ENCODE measurements around the gene BBX. TPM values are rescaled to one million over a fixed set of nuclear protein-coding genes. Genes with fewer than 3 reads are reported as not detected.

The BBX gene
- total RNA-seq, 1 donor from 2014 or later = 41.3 TPM

DNA sequence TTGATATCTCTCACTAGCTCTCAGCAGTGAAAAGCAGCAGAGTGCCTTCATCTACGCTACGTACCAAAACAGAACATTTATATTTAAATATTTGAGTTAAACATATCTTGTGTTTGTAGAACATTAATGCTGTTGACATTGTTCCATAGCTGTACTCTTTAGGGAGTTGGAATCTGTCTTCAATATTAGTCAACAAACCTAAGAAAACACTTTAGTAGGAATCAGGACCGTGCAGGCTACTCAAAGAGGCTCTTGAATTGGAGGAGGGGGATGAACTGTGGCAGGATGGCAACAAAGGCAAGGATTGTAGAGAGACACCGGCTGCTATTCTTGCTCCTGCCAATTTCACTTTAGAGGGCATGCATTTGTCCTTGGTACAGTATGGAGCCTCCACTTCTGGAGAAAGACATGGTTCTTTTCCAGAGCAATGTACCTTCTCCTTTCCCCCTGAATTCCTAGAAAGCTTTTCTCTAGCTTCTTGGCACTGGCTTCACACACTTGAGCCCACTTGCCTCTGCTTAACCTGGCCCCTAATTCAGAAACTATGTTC, 302.1 kb downstream of the BBX start:
- Histone ChIP-seq H3K4me1 (peaks cover 9% of the 10 kb centered on the region), H3K27me3 (ENCODE audit: low read depth) (peaks cover 12% of the 10 kb centered on the region), H3K4me3 (no peak overlapping the region), H3K9me3 (replicated peaks) (no peaks in the 10 kb centered on the region), H3K36me3 (no peaks in the 10 kb centered on the region), H3K27ac (replicated peaks) (no peak overlapping the region)
- no peak for DNase-seq
- TF ChIP-seq, protein P1, sequence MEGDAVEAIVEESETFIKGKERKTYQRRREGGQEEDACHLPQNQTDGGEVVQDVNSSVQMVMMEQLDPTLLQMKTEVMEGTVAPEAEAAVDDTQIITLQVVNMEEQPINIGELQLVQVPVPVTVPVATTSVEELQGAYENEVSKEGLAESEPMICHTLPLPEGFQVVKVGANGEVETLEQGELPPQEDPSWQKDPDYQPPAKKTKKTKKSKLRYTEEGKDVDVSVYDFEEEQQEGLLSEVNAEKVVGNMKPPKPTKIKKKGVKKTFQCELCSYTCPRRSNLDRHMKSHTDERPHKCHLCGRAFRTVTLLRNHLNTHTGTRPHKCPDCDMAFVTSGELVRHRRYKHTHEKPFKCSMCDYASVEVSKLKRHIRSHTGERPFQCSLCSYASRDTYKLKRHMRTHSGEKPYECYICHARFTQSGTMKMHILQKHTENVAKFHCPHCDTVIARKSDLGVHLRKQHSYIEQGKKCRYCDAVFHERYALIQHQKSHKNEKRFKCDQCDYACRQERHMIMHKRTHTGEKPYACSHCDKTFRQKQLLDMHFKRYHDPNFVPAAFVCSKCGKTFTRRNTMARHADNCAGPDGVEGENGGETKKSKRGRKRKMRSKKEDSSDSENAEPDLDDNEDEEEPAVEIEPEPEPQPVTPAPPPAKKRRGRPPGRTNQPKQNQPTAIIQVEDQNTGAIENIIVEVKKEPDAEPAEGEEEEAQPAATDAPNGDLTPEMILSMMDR (IDR thresholded peaks at IDR 0.05; ENCODE audit: borderline replicate concordance) = no peak
- intact Hi-C loops (cut with micrococcal nuclease) = no loop called here

- Histone ChIP-seq H3K27me3 (ENCODE audit: low read depth) (peaks cover 11% of the 10 kb centered on the region), H3K9me3 (replicated peaks) (no peaks in the 10 kb centered on the region), H3K27ac (replicated peaks) (no peak overlapping the region), H3K4me3 (no peak overlapping the region), H3K36me3 (no peaks in the 10 kb centered on the region), H3K4me1 (peaks cover 9% of the 10 kb centered on the region)
- TF ChIP-seq, protein P1 (IDR thresholded peaks at IDR 0.05; ENCODE audit: borderline replicate concordance) = no peak
- intact Hi-C loops (cut with micrococcal nuclease) = no loop called here
- no peak for DNase-seq
These were observed 302.8 kb downstream of the BBX start for GRCh38 chr3:107825556-107825955.

DNA sequence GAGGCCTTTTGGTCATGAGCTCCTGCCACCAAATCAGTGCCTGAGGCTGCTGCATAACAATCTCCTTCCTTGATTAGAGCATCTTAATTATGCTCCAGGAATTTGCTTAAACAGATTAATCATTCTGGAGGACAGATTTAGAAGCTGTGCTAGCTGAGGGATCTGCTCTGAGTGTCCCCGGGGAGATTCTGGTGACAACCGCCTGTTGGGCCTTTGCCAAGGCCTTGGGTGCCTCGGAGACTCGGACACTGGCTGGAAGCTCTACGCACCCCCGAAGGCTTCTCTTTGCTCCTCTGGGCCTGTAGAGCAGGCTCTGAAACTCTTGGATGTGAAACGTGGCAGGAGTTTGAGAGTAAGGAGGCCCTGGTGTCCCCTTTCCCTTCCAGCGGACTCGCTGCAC, 304.0 kb downstream of the BBX start:
- H3K36me3 ChIP-seq = no peaks in the 10 kb centered on the region
- peaks cover 7% of the 10 kb centered on the region for H3K27me3 ChIP-seq (ENCODE audit: low read depth)
- H3K27ac ChIP-seq (replicated peaks) = no peak overlapping the region
- no peak for DNase-seq
- no peaks in the 10 kb centered on the region for H3K9me3 ChIP-seq (replicated peaks)
- no peak overlapping the region for H3K4me3 ChIP-seq
- intact Hi-C loops (cut with micrococcal nuclease) = no loop called here
- H3K4me1 ChIP-seq = peaks cover 9% of the 10 kb centered on the region
- TF ChIP-seq, protein P1 (IDR thresholded peaks at IDR 0.05; ENCODE audit: borderline replicate concordance) = no peak

DNA sequence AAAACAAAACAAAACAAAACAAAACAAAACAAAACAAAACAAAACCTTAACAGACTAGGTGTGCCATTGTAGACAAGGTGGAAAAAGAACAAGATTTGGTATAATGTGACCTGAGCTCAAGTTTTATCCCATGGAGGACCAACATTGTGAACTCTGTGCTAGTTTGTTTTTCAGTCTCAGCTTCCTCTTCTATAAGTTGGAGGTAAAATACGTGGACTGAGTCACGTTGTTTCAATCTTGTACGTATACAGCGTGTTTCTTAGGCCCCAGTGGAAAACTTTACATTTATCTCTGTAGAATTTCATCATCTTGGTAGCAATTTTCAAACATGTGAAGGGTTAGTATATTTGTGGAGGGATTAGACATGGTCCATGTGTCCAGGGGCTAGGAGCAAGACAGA, 306.4 kb downstream of the BBX start:
- intact Hi-C loops (cut with micrococcal nuclease) = no loop called here
- TF ChIP-seq, protein P1 (IDR thresholded peaks at IDR 0.05; ENCODE audit: borderline replicate concordance) = no peak

GRCh38 chr3:107831590-107831989, 308.8 kb downstream of the BBX start:
- intact Hi-C loops (cut with micrococcal nuclease) = no loop called here

More for the DNA sequence above, 306.4 kb downstream of the BBX start:
- DNase-seq = no peak
- Histone ChIP-seq H3K36me3 (no peaks in the 10 kb centered on the region), H3K4me1 (peaks cover 9% of the 10 kb centered on the region), H3K9me3 (replicated peaks) (no peaks in the 10 kb centered on the region), H3K4me3 (no peak overlapping the region), H3K27ac (replicated peaks) (no peak overlapping the region), H3K27me3 (ENCODE audit: low read depth) (no peaks in the 10 kb centered on the region)

More at GRCh38 chr3:107831590-107831989, 308.8 kb downstream of the BBX start:
- Histone ChIP-seq H3K27me3 (ENCODE audit: low read depth) (no peaks in the 10 kb centered on the region), H3K4me3 (no peak overlapping the region), H3K4me1 (no peaks in the 10 kb centered on the region), H3K27ac (replicated peaks) (no peak overlapping the region), H3K36me3 (no peaks in the 10 kb centered on the region), H3K9me3 (replicated peaks) (no peaks in the 10 kb centered on the region)
- no peak for DNase-seq
- TF ChIP-seq, protein P1 (IDR thresholded peaks at IDR 0.05; ENCODE audit: borderline replicate concordance) = no peak

Data from left ventricle myocardium inferior (tissue), 1 donor.